GM21390 (cell line): ENCODE results near the gene GATAD2A.

Source experiments
- ATAC-seq: cut with Tn5 transposase; IDR thresholded peaks from one replicate; pipeline ENCODE4 v1.9.1; 2021; ENCODE audit not compliant: unreplicated experiment

GATAD2A gene

GRCh38 chr19:19487077-19487949 lies 81.8 kb downstream of the GATAD2A start:
- ATAC-seq = no peak

- ATAC-seq = no peak
These were observed 82.7 kb downstream of the GATAD2A start for GRCh38 chr19:19487950-19488874.

- peak; percentile 48 for ATAC-seq
These were observed 83.6 kb downstream of the GATAD2A start for GRCh38 chr19:19488875-19489690.

- no peak for ATAC-seq
These were observed 84.3 kb downstream of the GATAD2A start for GRCh38 chr19:19489804-19490204.

GRCh38 chr19:19490214-19490968 lies 84.9 kb downstream of the GATAD2A start:
- ATAC-seq = no peak

- ATAC-seq = no peak
These were observed 86.0 kb downstream of the GATAD2A start for GRCh38 chr19:19491321-19492025.

GRCh38 chr19:19492026-19492610 lies 86.6 kb downstream of the GATAD2A start:
- ATAC-seq = no peak

- no peak for ATAC-seq
These were observed 88.5 kb downstream of the GATAD2A start for GRCh38 chr19:19493841-19494546.

GRCh38 chr19:19495614-19496603 lies 90.4 kb downstream of the GATAD2A start:
- no peak for ATAC-seq

GRCh38 chr19:19498255-19498991 lies 92.9 kb downstream of the GATAD2A start:
- no peak for ATAC-seq

GRCh38 chr19:19499272-19499995 lies 94.0 kb downstream of the GATAD2A start:
- no peak for ATAC-seq

- ATAC-seq = no peak
These were observed 95.6 kb downstream of the GATAD2A start for GRCh38 chr19:19500975-19501644.

GRCh38 chr19:19501798-19502197 lies 96.3 kb downstream of the GATAD2A start:
- ATAC-seq = no peak

- no peak for ATAC-seq
These were observed 96.8 kb downstream of the GATAD2A start for GRCh38 chr19:19502281-19502680.

GRCh38 chr19:19502808-19503602 lies 97.5 kb downstream of the GATAD2A start:
- no peak for ATAC-seq
